Hepatocyte (in vitro differentiated cells): ENCODE measurements around the gene URI1.

Experiments used
- EZH2 ChIP-seq: fragments of 200-600 bp; sonication (generic); IDR thresholded peaks from 2 replicates; pipeline ENCODE4 v1.6.1; 2016; ENCODE audit warnings: antibody characterized with exemption, mild to moderate bottlenecking, borderline replicate concordance
- TF ChIP-seq, protein P1 (sequence below): fragments of 200-600 bp; sonication (generic); IDR thresholded peaks from 2 replicates; pipeline ENCODE4 v1.5.1; 2016; ENCODE audit warnings: antibody characterized with exemption, mild to moderate bottlenecking; ENCODE audit not compliant: poor library complexity

- TF ChIP-seq, protein P1, sequence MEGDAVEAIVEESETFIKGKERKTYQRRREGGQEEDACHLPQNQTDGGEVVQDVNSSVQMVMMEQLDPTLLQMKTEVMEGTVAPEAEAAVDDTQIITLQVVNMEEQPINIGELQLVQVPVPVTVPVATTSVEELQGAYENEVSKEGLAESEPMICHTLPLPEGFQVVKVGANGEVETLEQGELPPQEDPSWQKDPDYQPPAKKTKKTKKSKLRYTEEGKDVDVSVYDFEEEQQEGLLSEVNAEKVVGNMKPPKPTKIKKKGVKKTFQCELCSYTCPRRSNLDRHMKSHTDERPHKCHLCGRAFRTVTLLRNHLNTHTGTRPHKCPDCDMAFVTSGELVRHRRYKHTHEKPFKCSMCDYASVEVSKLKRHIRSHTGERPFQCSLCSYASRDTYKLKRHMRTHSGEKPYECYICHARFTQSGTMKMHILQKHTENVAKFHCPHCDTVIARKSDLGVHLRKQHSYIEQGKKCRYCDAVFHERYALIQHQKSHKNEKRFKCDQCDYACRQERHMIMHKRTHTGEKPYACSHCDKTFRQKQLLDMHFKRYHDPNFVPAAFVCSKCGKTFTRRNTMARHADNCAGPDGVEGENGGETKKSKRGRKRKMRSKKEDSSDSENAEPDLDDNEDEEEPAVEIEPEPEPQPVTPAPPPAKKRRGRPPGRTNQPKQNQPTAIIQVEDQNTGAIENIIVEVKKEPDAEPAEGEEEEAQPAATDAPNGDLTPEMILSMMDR: no peak
- TF ChIP-seq EZH2: no peak
Observed at GRCh38 chr19:30049226-30049625, 107.2 kb downstream of the URI1 start.
